CMK (cell line): ENCODE measurements around the gene SERPINA5.
A peak's percentile ranks its signal among the peaks of the same experiment; 100 is the strongest.

Source experiments
- DNase-seq: peaks from one replicate; pipeline ENCODE4 v3.0.0-alpha.2; 2010; ENCODE audit warnings: low read depth

The SERPINA5 gene, protein sequence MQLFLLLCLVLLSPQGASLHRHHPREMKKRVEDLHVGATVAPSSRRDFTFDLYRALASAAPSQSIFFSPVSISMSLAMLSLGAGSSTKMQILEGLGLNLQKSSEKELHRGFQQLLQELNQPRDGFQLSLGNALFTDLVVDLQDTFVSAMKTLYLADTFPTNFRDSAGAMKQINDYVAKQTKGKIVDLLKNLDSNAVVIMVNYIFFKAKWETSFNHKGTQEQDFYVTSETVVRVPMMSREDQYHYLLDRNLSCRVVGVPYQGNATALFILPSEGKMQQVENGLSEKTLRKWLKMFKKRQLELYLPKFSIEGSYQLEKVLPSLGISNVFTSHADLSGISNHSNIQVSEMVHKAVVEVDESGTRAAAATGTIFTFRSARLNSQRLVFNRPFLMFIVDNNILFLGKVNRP

DNA sequence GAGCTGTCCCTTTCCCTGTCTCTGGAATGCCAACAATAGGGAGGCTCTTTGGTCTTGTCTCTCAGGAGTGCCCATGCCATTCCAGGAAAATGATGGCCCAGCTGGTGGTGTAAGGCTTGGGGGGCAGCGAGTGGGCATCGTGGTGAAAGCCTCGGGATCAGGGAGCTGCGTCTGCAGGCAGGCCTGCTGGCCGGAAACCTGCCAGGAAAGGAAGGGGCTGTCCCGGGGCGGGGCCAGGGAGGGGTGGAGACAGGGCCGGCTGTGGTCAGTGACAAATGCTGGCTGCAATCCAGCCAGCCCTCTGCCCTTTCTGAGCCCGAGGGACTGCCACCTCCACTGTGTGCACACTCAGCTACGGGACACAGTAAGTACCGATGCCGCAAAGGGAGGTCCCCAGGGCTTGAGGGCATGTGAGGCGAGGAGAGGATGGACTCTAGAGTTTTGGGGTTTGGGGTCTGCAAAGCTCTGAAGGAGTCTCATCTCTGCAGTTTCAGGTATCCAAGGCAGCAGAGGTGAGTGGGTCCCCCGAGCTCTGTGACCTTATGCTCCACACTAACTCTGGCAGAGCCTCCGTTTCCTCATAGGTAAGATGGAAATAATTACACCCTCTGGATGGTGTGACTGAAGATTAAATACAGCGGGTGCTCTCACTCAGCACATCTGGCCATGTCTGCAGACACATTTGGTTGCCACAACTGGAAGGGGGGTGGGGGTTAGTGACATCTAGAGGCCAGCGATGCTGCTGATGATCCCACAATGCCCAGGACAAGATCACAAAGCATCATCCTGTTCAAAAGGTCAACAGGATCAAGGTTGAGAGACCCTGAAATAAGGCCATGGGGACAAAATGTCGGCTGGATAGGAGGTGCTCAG is at the start of gene SERPINA5:
SERPINA5 (plus strand) TSS at position 300 of the 873 bp plus-strand sequence. CDS start 5,937 bp downstream, outside the sequence.
- DNase-seq: peak; percentile 14

DNA sequence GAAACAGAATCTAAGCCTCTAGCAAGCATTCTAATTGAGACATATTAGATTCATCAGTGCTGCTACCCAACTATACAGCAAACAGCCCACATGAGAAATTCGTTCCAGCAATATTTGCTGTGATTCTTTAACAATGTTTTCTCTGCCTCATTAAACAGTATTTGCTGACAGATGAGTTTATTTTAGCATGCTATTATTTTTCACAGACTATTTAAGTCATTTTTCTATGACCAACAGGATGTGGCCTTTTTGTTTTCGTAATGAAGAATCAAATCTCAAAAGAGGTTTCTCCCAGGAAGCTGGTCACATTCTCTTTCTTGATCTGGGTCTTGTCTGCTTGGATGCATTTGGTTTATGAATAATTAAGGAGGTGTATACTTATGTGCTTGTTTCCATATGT is 48.8 kb upstream of the SERPINA5 start:
- no peak for DNase-seq

DNA sequence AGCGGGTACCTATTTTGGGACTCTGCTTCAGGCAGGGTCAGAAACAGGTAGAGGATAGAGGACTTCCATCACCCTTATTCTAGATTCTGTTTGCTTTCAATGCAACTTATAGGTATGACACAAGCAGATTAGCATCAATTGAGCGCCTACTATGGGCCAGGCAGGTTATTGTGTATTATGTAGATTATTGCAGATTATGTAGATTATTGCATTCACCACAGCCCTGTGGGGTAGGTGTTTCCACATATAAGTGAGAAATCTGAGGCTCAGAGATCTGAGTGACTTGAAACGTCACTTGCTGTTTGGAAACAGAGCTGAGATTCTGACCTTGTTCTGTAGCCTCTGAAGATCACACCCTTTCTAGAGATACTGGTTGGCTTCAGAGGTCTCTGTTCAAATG is 45.7 kb upstream of the SERPINA5 start:
- no peak for DNase-seq

DNA sequence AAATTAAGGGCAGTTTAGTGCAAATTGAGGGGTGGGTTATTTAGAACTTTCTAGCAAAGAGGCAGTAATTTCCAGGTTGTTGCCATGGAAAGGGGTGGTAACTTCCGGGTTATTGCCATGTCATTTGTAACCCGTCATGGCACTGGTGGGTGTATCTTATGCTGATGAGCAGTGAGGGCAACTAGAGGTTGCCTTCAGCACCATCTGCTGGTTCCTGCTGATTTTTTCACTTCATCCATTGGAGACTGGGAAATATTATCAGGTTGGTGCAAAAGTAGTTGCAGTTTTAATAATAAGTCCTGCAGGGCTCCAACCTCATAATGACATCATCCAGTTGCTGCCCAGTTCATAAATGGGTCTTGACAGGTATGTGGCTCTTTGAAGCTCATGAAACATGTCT is 44.4 kb upstream of the SERPINA5 start:
- DNase-seq: peak; percentile 1

DNA sequence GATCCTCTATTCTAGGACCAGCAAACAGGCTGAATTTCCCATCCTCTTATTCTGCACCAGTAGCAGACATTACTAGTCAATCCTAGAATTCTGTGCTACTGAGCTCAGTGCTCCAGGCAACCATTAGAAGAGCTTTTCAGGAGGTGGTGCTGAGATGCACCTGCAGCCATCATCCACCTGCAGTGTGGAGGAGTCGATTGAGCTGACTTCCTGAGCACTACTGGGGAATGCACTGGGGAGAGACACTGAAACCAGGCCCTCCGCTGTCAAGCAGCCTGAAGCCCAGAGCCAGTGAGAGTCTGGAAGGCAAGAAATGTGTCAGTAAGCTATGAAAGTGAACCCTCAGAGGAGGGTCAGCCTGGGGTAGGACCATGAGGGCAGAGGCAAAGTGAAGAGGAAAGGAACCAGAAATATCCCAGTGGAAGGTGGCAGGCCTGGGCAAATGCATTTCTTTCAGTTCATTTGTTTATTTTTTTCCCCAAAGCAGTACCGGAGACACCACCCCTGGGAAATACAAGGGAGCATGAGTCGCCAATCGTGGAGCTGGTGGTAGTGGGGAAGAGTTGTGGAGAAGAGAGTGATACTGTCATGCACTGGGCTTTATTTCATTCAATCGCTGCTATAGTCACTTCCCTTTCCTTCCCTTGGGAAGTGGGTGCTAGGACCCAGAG is 43.0 kb upstream of the SERPINA5 start:
- no peak for DNase-seq

DNA sequence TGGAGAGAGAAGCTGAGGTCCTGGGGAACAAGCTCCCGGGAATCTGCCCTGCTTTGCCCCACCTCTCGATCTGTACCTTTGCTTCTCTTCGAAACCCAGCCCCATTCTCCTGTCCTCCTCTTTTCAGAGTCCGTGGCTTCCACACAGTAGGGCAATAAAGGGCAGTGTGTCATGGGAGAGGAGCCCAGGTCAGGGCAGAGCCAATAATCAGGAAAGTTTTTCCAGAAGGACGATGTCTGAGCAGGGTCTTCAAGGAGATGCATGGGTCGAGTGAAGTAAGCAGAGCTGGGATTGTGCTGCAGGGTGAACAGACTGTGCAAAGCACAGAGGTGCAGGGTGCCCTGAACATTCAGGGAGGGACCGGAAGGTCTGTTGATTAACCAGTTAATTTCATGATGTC is 42.0 kb upstream of the SERPINA5 start:
- DNase-seq: no peak

DNA sequence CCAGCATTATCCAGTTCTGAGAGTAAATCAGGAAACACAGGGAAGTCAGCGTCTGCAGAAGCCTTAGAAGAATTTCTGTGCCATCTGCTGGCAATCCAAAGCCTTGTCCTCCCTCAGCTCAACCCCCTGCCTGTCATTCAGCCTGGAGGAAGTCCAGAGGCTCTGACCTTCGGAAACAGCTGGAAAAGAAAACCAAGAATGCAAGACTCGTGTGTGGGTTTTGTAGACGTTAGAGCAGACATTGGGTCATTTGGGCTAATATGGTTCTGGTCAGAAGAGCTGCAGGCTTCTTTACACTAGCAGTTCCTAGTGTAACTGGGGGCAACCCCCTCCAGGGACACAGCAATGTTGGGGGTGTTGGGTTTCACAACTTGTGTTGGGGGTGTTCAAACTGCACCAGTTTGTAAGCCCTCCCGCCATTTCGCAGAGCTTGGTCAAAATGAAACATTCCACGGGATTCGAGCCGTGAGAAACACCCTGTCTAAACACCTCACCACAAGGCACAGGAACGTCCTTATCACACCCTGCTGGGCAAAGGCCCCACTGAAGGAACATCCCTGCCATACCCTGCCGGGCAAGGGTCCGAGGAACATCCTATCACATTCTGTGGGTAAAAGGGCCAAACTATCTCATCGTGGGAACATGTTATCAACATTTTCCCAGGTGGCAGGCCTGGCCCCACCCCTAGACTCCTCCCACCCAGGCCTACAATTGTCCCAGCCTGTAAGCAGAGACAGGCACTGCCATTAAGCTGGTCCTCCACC is 41.0 kb upstream of the SERPINA5 start:
- DNase-seq: no peak

DNA sequence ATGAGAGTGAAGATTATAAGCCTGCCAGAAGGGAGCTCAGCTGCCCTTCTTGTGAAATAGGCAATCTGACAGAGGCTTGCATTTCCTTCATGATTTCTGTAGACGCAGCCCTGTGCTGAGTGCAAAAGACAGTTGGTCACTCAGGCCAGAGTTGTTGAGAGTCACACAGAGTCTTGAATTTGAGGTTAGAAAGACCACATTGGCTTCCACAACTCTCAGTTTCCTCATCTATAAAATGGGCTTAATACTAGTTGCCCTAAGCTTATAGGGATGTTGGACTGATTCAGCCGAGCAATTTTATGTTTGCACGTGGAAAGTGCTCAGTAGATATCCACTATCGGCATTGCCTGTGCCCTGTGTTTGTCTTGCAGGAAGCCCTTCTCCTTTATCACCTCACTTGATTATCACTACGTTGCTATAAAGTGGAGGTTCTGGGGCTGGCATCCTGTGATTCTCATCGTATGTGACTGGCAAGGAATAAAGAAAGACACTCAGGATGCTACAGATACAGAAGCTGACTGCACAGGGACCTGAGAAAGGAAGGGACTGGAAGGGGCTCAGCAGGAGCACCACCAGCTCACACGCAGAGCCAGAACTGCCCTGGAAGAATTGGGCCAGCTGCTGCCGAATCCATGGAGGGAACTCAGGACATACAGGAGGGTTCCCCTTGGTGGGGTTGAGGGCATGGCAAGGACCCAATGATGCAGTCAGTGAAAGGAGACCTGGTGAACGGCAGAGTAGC is 39.8 kb upstream of the SERPINA5 start:
- no peak for DNase-seq

DNA sequence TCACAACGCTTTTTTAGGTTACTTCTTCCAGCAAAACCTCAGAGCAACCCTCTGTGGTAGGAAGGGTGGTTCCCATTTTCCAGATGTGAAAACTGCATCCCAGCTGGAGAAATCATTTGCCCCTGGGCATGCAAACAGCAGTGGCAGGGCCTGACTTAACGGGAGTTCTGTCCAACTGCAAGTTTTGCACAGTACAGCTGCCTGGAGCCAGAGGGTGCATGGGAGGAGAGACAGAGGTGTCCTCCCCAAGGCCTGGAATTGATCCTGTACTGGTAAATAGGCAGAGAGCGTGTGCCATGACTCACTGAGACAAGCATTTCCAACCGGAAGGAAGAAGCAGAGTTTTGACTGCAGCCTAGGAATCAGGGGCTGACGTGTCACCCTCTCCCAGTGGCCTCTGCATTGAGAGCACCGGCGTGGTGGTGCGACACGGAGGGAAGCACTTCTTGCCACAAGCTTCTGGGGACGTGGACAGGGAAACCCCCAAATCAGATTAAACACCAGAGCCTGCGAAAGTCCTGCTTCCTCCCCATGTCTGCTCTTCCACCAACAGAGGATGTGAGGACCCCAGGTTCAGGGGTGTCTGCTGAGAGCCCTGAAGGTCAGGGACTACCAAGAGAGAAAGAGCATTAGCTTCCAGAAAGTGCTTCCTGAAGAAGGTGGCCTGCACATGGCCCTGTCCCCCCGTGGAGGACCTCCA is 39.0 kb upstream of the SERPINA5 start:
- DNase-seq: no peak

DNA sequence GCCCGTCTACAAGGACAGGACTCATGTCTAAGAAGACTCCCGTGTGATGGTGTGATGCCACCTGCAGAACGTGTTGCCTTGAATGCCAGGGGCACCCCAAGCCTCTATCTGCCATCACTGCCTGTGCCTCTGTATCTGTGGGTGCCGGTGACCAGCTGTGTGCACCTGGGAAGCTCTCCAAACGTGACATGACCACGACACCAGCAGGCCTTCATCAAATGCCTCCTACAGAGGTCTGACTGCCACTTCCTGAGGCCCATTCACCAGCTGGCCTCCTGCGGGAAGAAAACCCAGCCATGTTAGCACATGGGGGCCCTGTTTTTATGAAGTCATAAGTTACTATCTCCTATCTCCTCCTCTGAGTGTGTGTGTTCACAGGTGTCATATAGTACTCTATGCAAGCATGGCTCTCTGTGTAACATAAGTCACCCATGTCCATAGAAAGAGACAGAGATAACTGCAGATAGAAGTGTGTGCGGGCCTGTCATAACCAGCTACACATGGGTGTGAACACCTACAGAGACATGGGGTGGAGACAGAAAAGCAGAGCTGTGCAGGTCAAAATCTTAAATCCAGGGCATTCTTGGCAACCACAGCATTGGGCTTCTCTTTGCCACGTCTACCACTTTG is 38.3 kb upstream of the SERPINA5 start:
- no peak for DNase-seq

DNA sequence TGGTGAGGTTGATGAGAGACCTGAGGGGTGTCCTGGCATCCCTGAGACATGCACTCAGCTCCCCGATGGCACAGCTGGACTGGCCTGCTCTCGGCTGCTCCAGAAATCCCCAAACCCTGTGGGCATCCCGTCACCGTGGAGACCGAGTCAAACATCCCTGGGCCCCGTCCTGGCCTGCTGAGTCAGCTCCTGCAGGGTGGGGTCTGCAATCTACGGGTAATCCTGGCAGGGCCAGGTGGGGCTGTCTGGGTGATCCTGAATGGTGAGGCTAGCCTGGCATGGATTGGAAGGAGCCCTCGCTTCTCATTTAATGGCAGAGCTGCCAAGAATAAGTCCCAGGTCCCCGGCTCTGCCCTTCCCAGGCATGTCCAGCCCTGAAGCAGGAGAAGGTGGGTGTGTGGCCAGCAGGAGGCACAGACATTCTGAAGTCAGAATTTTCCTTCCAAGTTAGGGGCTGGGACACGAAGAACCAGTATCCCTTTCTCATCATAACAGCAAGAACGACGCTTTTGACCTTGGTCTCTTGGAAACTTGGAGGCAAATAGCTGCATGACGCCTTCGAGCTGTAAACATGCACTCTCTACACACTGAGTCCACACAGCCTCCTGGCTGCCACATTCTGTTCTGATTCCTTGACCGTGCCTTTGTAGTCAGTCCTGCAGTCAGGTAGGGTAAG is 37.6 kb upstream of the SERPINA5 start:
- no peak for DNase-seq

DNA sequence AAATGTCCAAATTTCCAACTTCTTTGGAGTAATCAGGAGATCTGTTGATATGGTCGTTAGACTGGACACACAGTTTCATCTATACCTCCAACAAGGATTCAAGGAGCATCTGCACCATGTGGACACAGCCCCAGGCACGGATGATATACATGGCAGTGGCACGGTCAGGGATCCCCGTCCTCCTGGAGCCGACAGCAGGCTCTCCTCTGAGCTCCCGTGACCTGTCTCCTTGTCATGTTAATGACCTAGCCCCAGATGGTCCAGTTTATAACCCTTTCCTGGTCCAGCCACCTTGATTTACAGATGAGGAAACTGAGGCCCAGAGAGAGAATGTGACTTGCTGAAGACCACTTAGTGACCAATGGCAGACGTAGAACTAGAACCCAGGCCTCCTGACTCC is 36.5 kb upstream of the SERPINA5 start:
- DNase-seq: no peak

DNA sequence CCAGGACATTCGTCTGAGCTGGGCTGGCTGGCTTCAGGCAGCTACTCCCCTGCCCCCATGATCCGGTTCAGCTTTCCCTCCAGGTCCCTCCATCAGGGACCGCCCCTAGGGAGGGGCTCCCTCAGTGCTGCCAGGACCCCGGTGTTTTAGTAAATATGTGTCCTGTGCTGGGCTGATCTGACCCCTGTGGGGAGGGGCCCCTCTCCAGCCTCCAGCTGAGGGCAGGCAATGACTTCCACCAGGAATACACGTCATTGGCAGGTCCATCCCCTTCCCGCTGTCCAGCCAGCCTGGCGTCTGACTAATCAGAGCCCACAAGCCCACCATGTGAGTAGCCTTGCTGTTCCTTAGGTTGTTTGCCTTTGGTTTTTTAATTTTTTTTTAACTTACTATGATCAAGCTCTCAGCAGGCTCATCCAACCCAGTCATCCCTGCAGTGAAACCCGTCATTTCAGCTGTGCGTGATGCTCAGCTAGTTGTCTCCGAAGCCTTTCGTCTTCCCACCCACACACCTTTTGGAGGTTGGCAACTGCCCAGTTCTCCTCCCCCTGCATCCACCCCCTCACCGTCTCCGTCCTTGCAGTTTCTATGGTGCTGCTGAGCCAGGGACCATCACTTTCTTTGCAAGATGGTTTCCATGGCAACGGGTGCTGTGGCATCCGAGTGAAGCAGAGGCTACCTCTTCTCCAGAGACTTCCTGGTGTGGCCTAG is 35.9 kb upstream of the SERPINA5 start:
- no peak for DNase-seq

DNA sequence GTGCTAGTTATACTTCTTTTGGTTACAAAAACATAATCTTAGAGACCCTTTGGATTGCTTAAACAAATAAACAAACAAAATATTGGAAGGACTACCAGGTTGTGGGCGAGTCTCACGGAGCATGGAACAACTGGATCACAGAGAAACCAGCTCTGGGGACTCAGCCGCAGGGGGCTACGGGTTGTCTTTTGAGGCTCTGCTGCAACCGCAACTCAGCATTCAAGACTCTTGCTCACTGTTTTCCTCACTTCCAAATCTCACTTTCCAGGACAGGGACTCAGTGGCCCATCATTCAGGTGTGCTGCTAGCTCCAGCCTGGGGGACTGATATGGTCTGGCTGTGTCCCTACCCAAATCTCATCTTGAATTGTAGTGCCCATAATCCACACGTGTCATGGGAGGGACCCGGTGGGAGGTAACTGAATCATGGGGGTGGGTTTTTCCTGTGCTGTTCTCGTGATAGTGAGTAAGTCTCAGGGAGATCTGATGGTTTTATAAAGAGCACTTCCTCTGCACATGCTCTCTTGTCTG is 34.0 kb upstream of the SERPINA5 start:
- no peak for DNase-seq

DNA sequence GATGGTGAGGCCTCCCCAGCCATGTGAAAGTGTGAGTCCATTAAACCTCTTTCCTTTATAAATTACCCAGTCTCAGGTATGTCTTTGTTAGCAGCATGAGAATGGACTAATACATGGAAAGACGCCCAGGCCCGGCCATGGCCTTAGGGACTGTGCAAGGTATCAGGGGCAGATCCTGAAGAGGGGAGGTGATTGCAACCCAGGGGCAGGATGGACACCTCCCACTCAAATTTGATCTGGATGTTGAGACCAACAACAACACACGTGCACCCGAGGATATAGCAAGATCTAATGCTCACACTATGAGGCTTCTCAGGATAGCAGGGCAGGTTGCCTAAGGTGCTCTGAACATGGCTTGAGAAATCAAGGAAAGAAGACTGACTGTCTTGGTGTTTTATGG is 33.5 kb upstream of the SERPINA5 start:
- DNase-seq: no peak

DNA sequence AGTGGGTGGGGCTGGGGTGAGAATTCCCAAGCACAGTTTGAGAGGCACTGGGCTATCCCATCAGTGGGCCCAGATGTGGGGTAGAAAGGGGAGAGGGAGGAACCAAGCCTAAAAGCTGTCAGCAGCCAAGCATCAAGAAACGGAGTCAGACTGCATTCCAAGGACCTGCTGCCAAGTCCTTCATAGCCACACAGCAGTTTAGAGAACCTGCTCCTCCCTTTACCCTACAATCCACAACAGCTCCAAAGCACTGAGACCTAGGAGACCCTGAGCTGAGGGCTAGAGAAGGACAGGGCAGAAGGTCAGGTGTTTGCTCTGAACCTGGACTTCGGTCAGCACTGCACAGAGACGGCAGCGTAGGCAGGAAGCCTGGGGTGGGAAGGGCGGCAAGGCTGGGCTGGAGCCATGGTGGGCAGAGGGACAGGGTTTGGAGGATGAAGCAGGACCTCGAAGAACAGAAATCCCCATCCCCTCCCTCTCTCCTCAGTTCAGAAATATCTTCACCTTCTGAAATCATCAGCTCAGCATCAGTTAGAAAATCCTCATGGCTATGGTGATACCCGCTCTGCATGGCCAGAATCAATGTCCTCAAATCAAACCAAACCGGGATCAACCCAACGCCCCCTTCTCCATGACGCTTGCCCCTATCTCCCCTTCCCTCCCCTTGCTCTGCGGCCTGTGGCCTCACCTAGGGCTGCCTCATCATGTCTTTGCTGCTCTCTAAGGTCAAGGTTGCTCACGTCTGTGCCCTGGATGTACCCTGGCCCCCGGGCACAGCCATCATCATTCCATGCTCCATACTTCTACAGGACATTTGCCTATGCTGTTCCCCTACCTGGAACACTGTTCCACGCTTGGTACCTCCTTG is 32.9 kb upstream of the SERPINA5 start:
- no peak for DNase-seq
